Kidney (tissue), 14 donors: ENCODE measurements around the gene CEP104. TPM values are rescaled to one million over a fixed set of nuclear protein-coding genes. Genes with fewer than 3 reads are reported as not detected.
A peak's percentile ranks its signal among the peaks of the same experiment; 100 is the strongest.

Experiments
- DNase-seq, 5 donors: peaks; one replicate each; pipeline ENCODE4 v3.0.0-alpha.2; 2013 to 2020
- FAIRE-seq: peaks from 2 replicates; lab custom pipeline; 2012; peaks lifted over from hg19 to GRCh38; lab: Jason Lieb, UNC
- H3K27ac ChIP-seq, 2 donors: one replicate each; pipeline ENCODE4 v1.7.0; 2013; ENCODE audit warnings: low read depth in 2 of 2, low read length in 2 of 2, inconsistent platforms in 1 of 2
- H3K27me3 ChIP-seq: one replicate; pipeline ENCODE4 v1.7.1; 2013; ENCODE audit warnings: low read length, inconsistent platforms; ENCODE audit not compliant: control insufficient read depth, insufficient read depth
- H3K36me3 ChIP-seq, 3 donors: one replicate each; pipeline versions ENCODE4 v1.7.0 to v1.7.1; 2013; ENCODE audit warnings: low read length in 3 of 3, control low read depth in 1 of 3, inconsistent platforms in 1 of 3; ENCODE audit not compliant: insufficient read depth in 3 of 3, control insufficient read depth in 2 of 3
- H3K4me1 ChIP-seq, 3 donors: one replicate each; pipeline versions ENCODE4 v1.7.0 to v1.7.1; 2013; ENCODE audit warnings: low read length in 3 of 3, inconsistent platforms in 1 of 3, low read depth in 1 of 3; ENCODE audit not compliant: control insufficient read depth in 2 of 3, insufficient read depth in 2 of 3
- H3K4me3 ChIP-seq, 3 donors: one replicate each; pipeline versions ENCODE4 v1.7.0 to v1.8.1; 2013; ENCODE audit warnings: low read length in 3 of 3, control low read depth in 1 of 3, inconsistent platforms in 1 of 3
- H3K9ac ChIP-seq, 3 donors: one replicate each; pipeline versions ENCODE4 v1.7.0 to v1.7.1; 2013; ENCODE audit warnings: low read length in 3 of 3, control low read depth in 1 of 3, inconsistent platforms in 1 of 3
- H3K9me3 ChIP-seq, 3 donors: one replicate each; pipeline versions ENCODE4 v1.7.0 to v1.7.1; 2013; ENCODE audit warnings: low read length in 3 of 3, control low read depth in 1 of 3, inconsistent platforms in 1 of 3; ENCODE audit not compliant: control insufficient read depth in 2 of 3, insufficient read depth in 1 of 3
- CTCF ChIP-seq: IDR thresholded peaks from 3 replicates; pipeline ENCODE4 v1.5.1; 2012; ENCODE audit warnings: mild to moderate bottlenecking, moderate library complexity, borderline replicate concordance; ENCODE audit not compliant: insufficient read depth; ENCODE audit errors: extremely low read depth
- intact Hi-C: fragments of 100-400 bp; cut with DNase I; formaldehyde crosslinking; loops from one replicate; pipeline ENCODE4 v1.11.1; 2022
- polyA plus RNA-seq: library from polyadenylated mRNA; stranded (reverse); fragments of 350-450 nt; fragmentation: Illumina TruSeq; extraction: RNeasy Lipid Tissue Mini Kit (QIAGEN cat#74804); gene quantifications from one replicate; pipeline ENCODE4 v1.2.3, GENCODE V29; 2014; ENCODE audit warnings: low read depth, low replicate concordance; ENCODE audit not compliant: insufficient read depth
- total RNA-seq: library from RNA; stranded (reverse); fragmentation: NEBNext Ultra II Directional; extraction: Animal tissue kit (Norgen Biotek cat#: 25700); gene quantifications from one replicate; pipeline ENCODE4 v1.2.1, GENCODE V29; 2021
- donor health status: control.
- donor health status: control.
- donor health status: control.
- donor health status: control.
- donor health status: control.
- donor health status: DM: yes; HTN: yes; CAD: no.
- donor health status: Normal renal cell carcinoma (clear cell type).

Gene CEP104
- total and polyA plus RNA-seq, 2 donors from 2014 or later = 11.1 to 51.2 TPM

- no peak for TF ChIP-seq CTCF
- Histone ChIP-seq H3K4me3 (no peak overlapping the region), H3K36me3 (peaks cover 0 to 13% (median 10%) of the 10 kb centered on the region in 3 donors), H3K4me1 (peaks cover 0 to 7% (median 5%) of the 10 kb centered on the region in 3 donors), H3K9me3 (no peaks in the 10 kb centered on the region), H3K27me3 (no peaks in the 10 kb centered on the region), H3K27ac (no peak overlapping the region), H3K9ac (no peak overlapping the region)
- FAIRE-seq (no peak), DNase-seq (no peak)
- intact Hi-C loops = no loop called here
Observed at GRCh38 chr1:3852711-3853485, 4.1 kb downstream of the CEP104 start.

DNA sequence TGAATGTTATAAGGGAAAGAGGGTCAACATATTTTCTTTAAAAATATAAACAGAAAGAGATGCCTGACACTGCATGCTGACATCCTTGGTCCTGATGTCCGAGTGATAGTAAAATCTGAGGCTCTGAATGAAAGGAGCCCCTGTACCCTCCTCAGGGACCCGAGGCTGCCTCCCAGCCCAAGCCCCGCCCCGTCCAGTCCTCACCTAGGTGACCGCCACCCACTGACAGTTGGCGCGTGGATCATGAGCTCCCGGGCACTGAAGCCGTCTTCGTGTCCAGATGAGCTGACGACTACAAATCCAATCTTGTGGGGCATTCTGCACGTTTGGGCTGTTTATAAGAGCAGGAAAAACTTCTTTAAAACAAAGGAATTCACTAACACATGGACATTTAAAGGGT is 4.9 kb downstream of the CEP104 start:
- Histone ChIP-seq H3K27me3 (no peaks in the 10 kb centered on the region), H3K4me1 (peaks cover 0 to 11% (median 7%) of the 10 kb centered on the region in 3 donors), H3K27ac (no peak overlapping the region), H3K9me3 (no peaks in the 10 kb centered on the region), H3K9ac (no peak overlapping the region), H3K4me3 (no peak overlapping the region), H3K36me3 (peaks cover 0 to 20% (median 14%) of the 10 kb centered on the region in 3 donors)
- intact Hi-C loops = no loop called here
- TF ChIP-seq CTCF = no peak
- FAIRE-seq (no peak), DNase-seq (peak in 1 of 5 donors; percentile 18)

DNA sequence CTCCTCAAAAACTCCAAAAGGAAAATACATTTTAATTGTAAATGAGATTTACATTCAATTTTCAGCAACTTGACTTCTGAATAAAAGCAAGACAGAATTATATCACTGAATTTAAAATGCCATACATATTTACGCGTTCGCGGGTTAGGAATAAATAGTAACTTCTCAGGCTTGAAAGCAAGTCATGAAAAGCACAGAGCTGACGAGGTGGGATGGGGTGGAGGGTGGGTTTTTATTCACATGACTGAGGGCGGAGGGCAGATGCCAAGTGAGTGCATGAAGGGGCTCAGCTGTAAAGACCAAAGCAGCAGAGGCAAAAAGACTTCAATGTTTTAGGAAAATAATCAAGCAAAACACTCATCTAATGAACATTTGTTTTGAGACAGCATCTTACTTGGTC is 5.7 kb downstream of the CEP104 start:
- H3K9ac ChIP-seq = no peak overlapping the region
- no peak overlapping the region for H3K27ac ChIP-seq
- no peak for DNase-seq
- no peaks in the 10 kb centered on the region for H3K27me3 ChIP-seq
- no peaks in the 10 kb centered on the region for H3K9me3 ChIP-seq
- FAIRE-seq = no peak
- H3K4me3 ChIP-seq = no peak overlapping the region
- peaks cover 0 to 13% (median 8%) of the 10 kb centered on the region in 3 donors for H3K4me1 ChIP-seq
- intact Hi-C loops = no loop called here
- no peak for TF ChIP-seq CTCF
- peaks cover 0 to 21% (median 14%) of the 10 kb centered on the region in 3 donors for H3K36me3 ChIP-seq
